H1 (cell line): ENCODE data around the gene URB2.
"Not testable (repeated sequence)": the region's sequence is repeated elsewhere in the genome, so short reads cannot be mapped to it uniquely, and the experiment has no call there.

Experiments used
- CREB1 ChIP-seq: IDR thresholded peaks from 2 replicates; pipeline ENCODE4 v1.6.1; 2012; ENCODE audit warnings: inconsistent platforms
- EZH2 ChIP-seq: fragments of 200-600 bp; sonication (generic); IDR thresholded peaks from 2 replicates; pipeline ENCODE4 v1.7.1; 2012; ENCODE audit warnings: low read depth, mild to moderate bottlenecking, moderate library complexity, low read length, inconsistent platforms; ENCODE audit not compliant: severe bottlenecking
- POLR2A ChIP-seq, 2 experiments: IDR thresholded peaks; 1 replicate in 1 of 2; 2 replicates in 1 of 2; pipeline ENCODE4 v1.6.1; 2011; ENCODE audit warnings: low read depth in 2 of 2, low read length in 2 of 2, mild to moderate bottlenecking in 2 of 2; ENCODE audit errors: control extremely low read depth in 1 of 2
- POLR2AphosphoS5 ChIP-seq: IDR thresholded peaks from 2 replicates; pipeline ENCODE4 v1.6.1; 2011; ENCODE audit warnings: low read depth, low read length
- SP1 ChIP-seq: IDR thresholded peaks from 2 replicates; pipeline ENCODE4 v1.6.1; 2011; ENCODE audit warnings: low read depth, low read length
- TEAD4 ChIP-seq: IDR thresholded peaks from 2 replicates; pipeline ENCODE4 v1.6.1; 2012; ENCODE audit warnings: low read depth, low read length, inconsistent platforms, mixed read lengths
- YY1 ChIP-seq: IDR thresholded peaks from 2 replicates; pipeline ENCODE4 v1.6.1; 2011; ENCODE audit warnings: low read depth, mild to moderate bottlenecking, low read length
- ZNF274 ChIP-seq: IDR thresholded peaks from 2 replicates; pipeline ENCODE4 v1.7.0; 2012; ENCODE audit warnings: low read length, borderline replicate concordance; ENCODE audit errors: extremely low read depth
- TF ChIP-seq, protein P1 (sequence below): IDR thresholded peaks from 2 replicates; pipeline ENCODE4 v1.6.1; 2011; ENCODE audit warnings: low read length, improper control_type of control experiment
- TF ChIP-seq, protein P2 (sequence below), 3 experiments: IDR thresholded peaks; 1 replicate in 2 of 3; 2 replicates in 1 of 3; pipeline versions ENCODE4 v1.5.1 to v1.6.1; 2011; ENCODE audit warnings: low read length in 3 of 3, mild to moderate bottlenecking in 3 of 3, inconsistent platforms in 2 of 3, low read depth in 1 of 3, moderate library complexity in 1 of 3; ENCODE audit not compliant: insufficient read depth in 1 of 3; ENCODE audit errors: control extremely low read depth in 1 of 3

DNA sequence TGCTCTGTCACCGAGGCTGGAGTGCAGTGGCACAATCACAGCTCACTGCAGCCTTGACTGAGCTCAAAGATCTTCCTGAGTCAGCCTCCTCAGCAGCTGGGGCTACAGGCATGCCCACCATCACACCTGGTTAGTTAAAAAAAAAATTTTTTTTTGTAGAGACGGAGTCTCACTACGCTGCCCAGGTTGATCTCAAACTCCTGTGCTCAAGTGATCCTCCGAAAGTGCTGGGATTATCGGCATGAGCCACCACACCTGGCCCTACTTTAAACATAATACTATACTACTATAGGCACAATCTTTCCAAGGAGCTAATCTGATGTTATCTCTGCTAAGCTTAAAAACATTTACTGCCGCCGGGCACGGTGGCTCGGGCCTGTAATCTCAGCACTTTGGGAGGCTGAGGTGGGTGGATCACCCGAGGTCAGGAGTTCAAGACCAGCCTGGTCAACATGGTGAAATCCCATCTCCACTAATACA is 3.4 kb upstream of the URB2 start:
- not testable (repeated sequence) for TF ChIP-seq YY1; CREB1; POLR2A (IDR thresholded peaks at IDR 0.05; ENCODE audit: control extremely low read depth in 1 of 2, low read depth in 2 of 2, low read length in 2 of 2); ZNF274; TEAD4; EZH2; POLR2AphosphoS5; SP1
- TF ChIP-seq, protein P1, sequence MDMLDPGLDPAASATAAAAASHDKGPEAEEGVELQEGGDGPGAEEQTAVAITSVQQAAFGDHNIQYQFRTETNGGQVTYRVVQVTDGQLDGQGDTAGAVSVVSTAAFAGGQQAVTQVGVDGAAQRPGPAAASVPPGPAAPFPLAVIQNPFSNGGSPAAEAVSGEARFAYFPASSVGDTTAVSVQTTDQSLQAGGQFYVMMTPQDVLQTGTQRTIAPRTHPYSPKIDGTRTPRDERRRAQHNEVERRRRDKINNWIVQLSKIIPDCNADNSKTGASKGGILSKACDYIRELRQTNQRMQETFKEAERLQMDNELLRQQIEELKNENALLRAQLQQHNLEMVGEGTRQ = not testable (repeated sequence)
- TF ChIP-seq, protein P2, sequence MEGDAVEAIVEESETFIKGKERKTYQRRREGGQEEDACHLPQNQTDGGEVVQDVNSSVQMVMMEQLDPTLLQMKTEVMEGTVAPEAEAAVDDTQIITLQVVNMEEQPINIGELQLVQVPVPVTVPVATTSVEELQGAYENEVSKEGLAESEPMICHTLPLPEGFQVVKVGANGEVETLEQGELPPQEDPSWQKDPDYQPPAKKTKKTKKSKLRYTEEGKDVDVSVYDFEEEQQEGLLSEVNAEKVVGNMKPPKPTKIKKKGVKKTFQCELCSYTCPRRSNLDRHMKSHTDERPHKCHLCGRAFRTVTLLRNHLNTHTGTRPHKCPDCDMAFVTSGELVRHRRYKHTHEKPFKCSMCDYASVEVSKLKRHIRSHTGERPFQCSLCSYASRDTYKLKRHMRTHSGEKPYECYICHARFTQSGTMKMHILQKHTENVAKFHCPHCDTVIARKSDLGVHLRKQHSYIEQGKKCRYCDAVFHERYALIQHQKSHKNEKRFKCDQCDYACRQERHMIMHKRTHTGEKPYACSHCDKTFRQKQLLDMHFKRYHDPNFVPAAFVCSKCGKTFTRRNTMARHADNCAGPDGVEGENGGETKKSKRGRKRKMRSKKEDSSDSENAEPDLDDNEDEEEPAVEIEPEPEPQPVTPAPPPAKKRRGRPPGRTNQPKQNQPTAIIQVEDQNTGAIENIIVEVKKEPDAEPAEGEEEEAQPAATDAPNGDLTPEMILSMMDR (IDR thresholded peaks at IDR 0.05; ENCODE audit: control extremely low read depth in 1 of 3, insufficient read depth in 1 of 3, low read depth in 1 of 3, low read length in 3 of 3) = not testable (repeated sequence)
